ENCODE data around the gene KCND2.

DNA sequence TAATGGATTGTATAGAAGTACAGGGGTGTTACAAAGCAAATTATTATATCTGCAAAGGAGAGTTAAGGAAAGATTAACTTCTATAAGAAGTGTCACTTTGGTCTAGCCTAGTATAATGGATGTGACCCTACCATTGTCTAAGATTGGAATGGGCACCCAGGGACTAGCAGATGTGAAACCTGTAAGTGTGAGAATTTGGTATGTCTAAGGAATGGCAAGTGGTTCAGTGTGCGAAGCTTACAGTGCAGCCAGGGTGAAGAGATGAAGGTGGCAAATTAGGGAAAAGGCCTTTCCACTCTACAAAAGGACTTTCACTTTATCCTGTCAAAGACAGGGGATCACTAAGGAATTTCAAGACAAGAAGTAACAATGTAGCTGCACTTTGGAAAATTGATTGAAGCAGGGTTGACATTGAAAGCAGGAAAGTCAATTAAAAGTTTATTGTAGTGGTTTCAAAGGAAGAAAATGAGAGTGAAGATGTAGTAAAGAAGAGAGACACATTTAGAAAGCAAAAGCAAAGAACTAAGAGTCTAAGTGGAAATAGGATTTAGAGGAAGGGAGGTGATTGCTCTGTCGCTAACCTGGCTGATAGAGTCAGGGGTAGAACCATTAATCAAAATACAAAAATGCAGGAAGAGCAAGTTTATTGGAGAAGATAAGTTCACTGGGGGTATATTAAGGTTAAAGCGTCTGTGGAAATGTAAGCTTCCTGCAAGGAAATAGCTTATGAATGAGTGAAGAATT lies 47.4 kb downstream of the KCND2 start:
- TF ChIP-seq, protein P1, sequence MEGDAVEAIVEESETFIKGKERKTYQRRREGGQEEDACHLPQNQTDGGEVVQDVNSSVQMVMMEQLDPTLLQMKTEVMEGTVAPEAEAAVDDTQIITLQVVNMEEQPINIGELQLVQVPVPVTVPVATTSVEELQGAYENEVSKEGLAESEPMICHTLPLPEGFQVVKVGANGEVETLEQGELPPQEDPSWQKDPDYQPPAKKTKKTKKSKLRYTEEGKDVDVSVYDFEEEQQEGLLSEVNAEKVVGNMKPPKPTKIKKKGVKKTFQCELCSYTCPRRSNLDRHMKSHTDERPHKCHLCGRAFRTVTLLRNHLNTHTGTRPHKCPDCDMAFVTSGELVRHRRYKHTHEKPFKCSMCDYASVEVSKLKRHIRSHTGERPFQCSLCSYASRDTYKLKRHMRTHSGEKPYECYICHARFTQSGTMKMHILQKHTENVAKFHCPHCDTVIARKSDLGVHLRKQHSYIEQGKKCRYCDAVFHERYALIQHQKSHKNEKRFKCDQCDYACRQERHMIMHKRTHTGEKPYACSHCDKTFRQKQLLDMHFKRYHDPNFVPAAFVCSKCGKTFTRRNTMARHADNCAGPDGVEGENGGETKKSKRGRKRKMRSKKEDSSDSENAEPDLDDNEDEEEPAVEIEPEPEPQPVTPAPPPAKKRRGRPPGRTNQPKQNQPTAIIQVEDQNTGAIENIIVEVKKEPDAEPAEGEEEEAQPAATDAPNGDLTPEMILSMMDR (IDR thresholded peaks at IDR 0.05): no peak
- TF ChIP-seq POLR2AphosphoS5 (IDR thresholded peaks at IDR 0.05): no peak
